GM12864 (cell line): ENCODE results near the gene OR6C74.

ENCODE experiments used
- DNase-seq: peaks from one replicate; pipeline ENCODE4 v3.0.0-alpha.2; 2011; ENCODE audit warnings: low read depth
- H3K4me3 ChIP-seq: 2 replicates; pipeline ENCODE4 v1.5.1; 2011; ENCODE audit warnings: mild to moderate bottlenecking, low read depth, low read length, control low read depth
- TF ChIP-seq, protein P1 (sequence below): IDR thresholded peaks from 2 replicates; pipeline ENCODE4 v1.5.1; 2011; ENCODE audit warnings: low read depth, mild to moderate bottlenecking, moderate library complexity, low read length, control low read depth, inconsistent platforms; ENCODE audit errors: missing control alignments

The OR6C74 gene

DNA sequence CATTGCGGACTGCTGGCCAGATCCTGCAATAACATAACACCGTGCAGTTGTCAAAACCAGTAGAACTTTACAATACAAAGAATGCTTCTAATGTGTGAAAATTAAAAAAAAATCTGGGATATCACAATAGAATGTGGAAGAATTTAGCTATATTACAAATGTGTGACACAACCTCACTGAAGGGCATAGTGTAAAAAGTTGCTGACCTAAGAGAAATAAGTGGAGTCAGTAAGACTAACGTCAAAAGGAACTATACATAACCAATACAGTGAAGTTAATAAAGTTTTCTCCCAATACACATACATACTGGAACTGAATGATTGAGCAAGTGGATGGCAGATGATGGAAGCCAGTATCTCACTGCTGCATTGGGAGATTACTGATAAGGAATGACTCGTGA, 12.4 kb downstream of the OR6C74 start:
- H3K4me3 ChIP-seq: no peak overlapping the region
- no peak for DNase-seq
- TF ChIP-seq, protein P1, sequence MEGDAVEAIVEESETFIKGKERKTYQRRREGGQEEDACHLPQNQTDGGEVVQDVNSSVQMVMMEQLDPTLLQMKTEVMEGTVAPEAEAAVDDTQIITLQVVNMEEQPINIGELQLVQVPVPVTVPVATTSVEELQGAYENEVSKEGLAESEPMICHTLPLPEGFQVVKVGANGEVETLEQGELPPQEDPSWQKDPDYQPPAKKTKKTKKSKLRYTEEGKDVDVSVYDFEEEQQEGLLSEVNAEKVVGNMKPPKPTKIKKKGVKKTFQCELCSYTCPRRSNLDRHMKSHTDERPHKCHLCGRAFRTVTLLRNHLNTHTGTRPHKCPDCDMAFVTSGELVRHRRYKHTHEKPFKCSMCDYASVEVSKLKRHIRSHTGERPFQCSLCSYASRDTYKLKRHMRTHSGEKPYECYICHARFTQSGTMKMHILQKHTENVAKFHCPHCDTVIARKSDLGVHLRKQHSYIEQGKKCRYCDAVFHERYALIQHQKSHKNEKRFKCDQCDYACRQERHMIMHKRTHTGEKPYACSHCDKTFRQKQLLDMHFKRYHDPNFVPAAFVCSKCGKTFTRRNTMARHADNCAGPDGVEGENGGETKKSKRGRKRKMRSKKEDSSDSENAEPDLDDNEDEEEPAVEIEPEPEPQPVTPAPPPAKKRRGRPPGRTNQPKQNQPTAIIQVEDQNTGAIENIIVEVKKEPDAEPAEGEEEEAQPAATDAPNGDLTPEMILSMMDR: no peak

DNA sequence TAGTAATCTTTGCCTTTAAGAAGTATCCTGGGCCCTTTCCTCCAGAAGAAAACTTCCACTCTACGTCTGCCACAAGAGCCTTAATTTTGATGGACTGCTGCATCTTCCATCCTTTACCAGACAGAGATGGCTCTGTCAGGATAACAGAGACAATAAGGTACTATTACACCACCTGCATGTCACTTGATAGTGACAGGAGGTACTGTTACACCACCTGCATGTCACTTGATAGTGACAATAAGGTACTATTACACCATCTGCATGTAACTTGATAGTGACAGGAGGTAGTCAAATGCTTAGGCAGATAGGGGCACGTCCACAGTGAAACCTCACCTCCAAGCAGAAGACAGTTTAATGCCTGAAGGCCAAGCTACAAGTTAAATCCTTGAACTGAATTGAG, 13.9 kb downstream of the OR6C74 start:
- TF ChIP-seq, protein P1: no peak

DNA sequence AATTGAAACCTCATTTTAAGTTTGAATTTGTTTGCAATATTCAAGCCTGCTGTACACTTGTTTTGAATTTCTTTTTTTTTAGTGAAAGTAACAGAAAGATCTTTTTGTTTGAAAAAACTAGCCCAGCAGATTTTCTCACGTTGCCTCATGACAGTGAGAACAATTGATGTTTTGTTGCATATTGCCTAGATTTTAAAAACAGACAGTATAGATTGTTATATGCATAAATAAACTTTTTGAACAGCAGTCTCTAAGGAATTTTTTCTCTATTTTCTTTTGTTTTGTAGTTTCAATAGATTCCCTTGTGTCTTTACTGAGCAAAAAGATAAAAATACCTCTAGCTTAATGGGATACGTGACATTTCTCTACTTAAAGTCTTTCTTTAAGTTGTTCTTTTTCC, 36.6 kb downstream of the OR6C74 start:
- no peak overlapping the region for H3K4me3 ChIP-seq
- TF ChIP-seq, protein P1: no peak
- no peak for DNase-seq

More for the DNA sequence above, 13.9 kb downstream of the OR6C74 start:
- H3K4me3 ChIP-seq: no peak overlapping the region
- DNase-seq: no peak

DNA sequence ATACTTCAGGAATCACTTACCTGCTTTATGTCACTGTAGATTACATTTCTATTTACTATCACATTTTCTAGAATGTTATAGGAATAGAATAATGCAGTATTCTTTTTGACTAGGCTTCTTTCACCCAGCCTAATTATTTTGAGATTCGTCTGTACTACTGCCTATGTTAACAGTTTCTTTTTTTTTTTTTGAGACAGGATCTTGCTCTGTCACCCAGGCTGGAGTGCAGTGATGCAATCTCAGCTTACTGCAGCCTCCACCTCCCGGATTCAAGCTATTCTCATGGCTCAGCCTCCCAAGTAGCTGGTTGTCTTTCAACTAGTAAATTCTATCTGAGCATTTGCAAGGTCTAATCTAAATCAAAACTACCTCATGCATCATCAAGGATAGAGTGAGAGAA, 45.6 kb downstream of the OR6C74 start:
- TF ChIP-seq, protein P1: no peak
- DNase-seq: no peak
- H3K4me3 ChIP-seq: no peak overlapping the region
